Keratinocyte (primary cell): ENCODE data around the gene FAM53A. TPM values are rescaled to one million over a fixed set of nuclear protein-coding genes. Genes with fewer than 3 reads are reported as not detected.
"Not testable (repeated sequence)": the region's sequence is repeated elsewhere in the genome, so short reads cannot be mapped to it uniquely, and the experiment has no call there.

Experiments used
- DNase-seq: peaks from one replicate; pipeline ENCODE4 v3.0.0-alpha.2; 2011; ENCODE audit warnings: low read depth, missing footprints, low spot score
- FAIRE-seq: peaks from 2 replicates; lab custom pipeline; 2011; peaks lifted over from hg19 to GRCh38; lab: Jason Lieb, UNC
- H2AFZ ChIP-seq: 2 replicates; pipeline ENCODE4 v1.6.0; 2012; ENCODE audit warnings: low read length, control low read depth, inconsistent platforms; ENCODE audit not compliant: control insufficient read depth
- H3K27ac ChIP-seq: 2 replicates; pipeline ENCODE4 v1.5.1; 2011; ENCODE audit warnings: low read length; ENCODE audit not compliant: control insufficient read depth, insufficient read depth
- H3K27me3 ChIP-seq: 3 replicates; pipeline ENCODE4 v1.6.0; 2011; ENCODE audit warnings: low read length; ENCODE audit not compliant: control insufficient read depth, insufficient read depth; ENCODE audit errors: extremely low read depth
- H3K36me3 ChIP-seq, 2 experiments: 2 replicates in 1 of 2; 3 replicates in 1 of 2; pipeline ENCODE4 v1.5.1; 2011; ENCODE audit warnings: low read length in 2 of 2, mild to moderate bottlenecking in 1 of 2; ENCODE audit not compliant: control insufficient read depth in 2 of 2, insufficient read depth in 2 of 2; ENCODE audit errors: extremely low read depth in 1 of 2
- H3K4me1 ChIP-seq: 3 replicates; pipeline ENCODE4 v1.5.1; 2011; ENCODE audit warnings: low read length; ENCODE audit not compliant: control insufficient read depth, insufficient read depth; ENCODE audit errors: extremely low read depth
- H3K4me2 ChIP-seq: 3 replicates; pipeline ENCODE4 v1.6.0; 2011; ENCODE audit warnings: low read depth, low read length; ENCODE audit not compliant: control insufficient read depth, insufficient read depth; ENCODE audit errors: extremely low read depth
- H3K4me3 ChIP-seq, 3 experiments: fragments of 200-600 bp in 1 of 3; sonication (generic) in 1 of 3; 2 replicates in 2 of 3; 3 replicates in 1 of 3; pipeline ENCODE4 v1.5.1; 2011 to 2016; ENCODE audit warnings: low read length in 3 of 3, mild to moderate bottlenecking in 3 of 3, control low read depth in 2 of 3, inconsistent platforms in 1 of 3, low read depth in 1 of 3, mixed read lengths in 1 of 3, mixed run types in 1 of 3, moderate library complexity in 1 of 3; ENCODE audit not compliant: control insufficient read depth in 2 of 3, insufficient read depth in 2 of 3; ENCODE audit errors: extremely low read depth in 1 of 3
- H3K79me2 ChIP-seq: 2 replicates; pipeline ENCODE4 v1.6.0; 2012; ENCODE audit warnings: low read length; ENCODE audit not compliant: control insufficient read depth, insufficient read depth
- H3K9ac ChIP-seq: 3 replicates; pipeline ENCODE4 v1.6.0; 2011; ENCODE audit warnings: low read length; ENCODE audit not compliant: control insufficient read depth, insufficient read depth; ENCODE audit errors: extremely low read depth
- H3K9me1 ChIP-seq: 3 replicates; pipeline ENCODE4 v1.6.0; 2011; ENCODE audit warnings: low read length; ENCODE audit not compliant: control insufficient read depth, insufficient read depth; ENCODE audit errors: extremely low read depth
- H3K9me3 ChIP-seq: 2 replicates; pipeline ENCODE4 v1.5.1; 2012; ENCODE audit warnings: low read depth, low read length; ENCODE audit not compliant: control insufficient read depth
- H4K20me1 ChIP-seq: 3 replicates; pipeline ENCODE4 v1.6.0; 2011; ENCODE audit warnings: low read length; ENCODE audit not compliant: control insufficient read depth, insufficient read depth; ENCODE audit errors: extremely low read depth
- EZH2 ChIP-seq: IDR thresholded peaks from one replicate; pipeline ENCODE4 v1.6.1; 2012; ENCODE audit warnings: inconsistent platforms, mild to moderate bottlenecking, low read length, moderate library complexity
- dilution Hi-C: fragments of 300-500 bp; cut with MboI; formaldehyde crosslinking; loops from one replicate; pipeline ENCODE4 v1.7.0; 2020; ENCODE audit warnings: low sequenced_read_pairs; ENCODE audit not compliant: extremely low pct_ligation_motif_present
- polyA plus RNA-seq, 5 experiments: library from polyadenylated mRNA; depleted of rRNA in 3 of 5; stranded (reverse) in 3 of 5; stranded (forward) in 1 of 5; unstranded in 1 of 5; fragments of >200 nt; gene quantifications; 1 replicate in 1 of 5; 2 replicates in 3 of 5; 3 replicates in 1 of 5; pipeline versions ENCODE4 v1.2.1 to v1.2.3, GENCODE V29; 2011 to 2012; ENCODE audit warnings: missing spikeins in 2 of 5, low read depth in 1 of 5, low replicate concordance in 1 of 5
- TF ChIP-seq, protein P1 (sequence below), 3 experiments: IDR thresholded peaks in 1 of 3; conservative IDR thresholded peaks in 1 of 3; optimal IDR thresholded peaks in 1 of 3; 2 replicates in 2 of 3; 3 replicates in 1 of 3; pipeline versions ENCODE3 to v1.5.1; 2011; ENCODE audit warnings: low read length in 3 of 3, mild to moderate bottlenecking in 3 of 3, moderate library complexity in 2 of 3, control low read depth in 1 of 3, inconsistent platforms in 1 of 3; ENCODE audit not compliant: insufficient read depth in 2 of 3; ENCODE audit errors: extremely low read depth in 1 of 3

FAM53A gene
- polyA plus RNA-seq, 1 donor (not counting 4 experiments of a cell fraction or from before 2014, with no cell fraction given), result 0.50 TPM

DNA sequence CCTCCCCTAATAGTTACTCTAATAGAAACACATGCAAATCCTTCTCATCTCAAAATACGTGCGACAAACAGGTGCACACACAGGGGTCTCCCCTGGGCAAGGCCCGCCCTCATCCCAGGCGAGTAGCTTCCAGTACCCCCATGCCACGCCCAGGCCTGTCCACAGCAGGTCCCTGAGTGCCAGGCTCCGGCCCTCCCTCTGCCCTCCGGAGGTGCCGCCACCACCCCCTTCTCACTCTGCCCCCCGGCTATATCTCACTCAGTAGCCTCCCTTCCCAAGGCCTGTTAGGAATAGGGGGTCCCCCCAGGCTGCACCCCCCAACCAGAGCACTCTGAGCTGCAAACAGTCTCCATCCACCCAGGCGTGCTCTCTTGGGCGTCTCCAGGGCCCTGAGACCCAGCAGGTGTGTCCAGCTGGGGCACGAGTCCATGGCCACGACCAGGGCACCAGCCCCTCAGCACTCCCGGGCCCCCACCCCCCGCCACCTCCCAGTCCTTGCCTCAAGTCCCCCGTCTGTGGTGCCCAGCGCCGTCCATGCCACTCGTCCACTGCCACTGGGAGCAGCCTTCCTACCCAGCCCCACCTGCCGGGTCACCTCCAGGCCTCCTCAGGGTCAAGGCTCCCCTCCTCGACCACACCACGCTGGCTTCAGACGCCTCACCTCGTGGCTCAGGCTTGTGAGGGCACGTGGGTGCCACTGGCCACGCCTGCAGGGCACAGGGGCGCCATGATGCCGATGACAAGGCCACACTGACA is 41.7 kb downstream of the FAM53A start:
- Histone ChIP-seq H3K4me1 (peaks cover 6% of the 10 kb centered on the region), H3K27me3 (no peaks in the 10 kb centered on the region), H3K9ac (no peak overlapping the region), H3K9me3 (no peaks in the 10 kb centered on the region), H2AFZ (no peak overlapping the region), H4K20me1 (no peaks in the 10 kb centered on the region), H3K27ac (no peak overlapping the region), H3K4me3 (no peak overlapping the region), H3K79me2 (no peaks in the 10 kb centered on the region), H3K9me1 (no peaks in the 10 kb centered on the region), H3K4me2 (no peak overlapping the region), H3K36me3 (no peaks in the 10 kb centered on the region)
- DNase-seq, result no peak
- no peak for TF ChIP-seq EZH2
- TF ChIP-seq, protein P1, sequence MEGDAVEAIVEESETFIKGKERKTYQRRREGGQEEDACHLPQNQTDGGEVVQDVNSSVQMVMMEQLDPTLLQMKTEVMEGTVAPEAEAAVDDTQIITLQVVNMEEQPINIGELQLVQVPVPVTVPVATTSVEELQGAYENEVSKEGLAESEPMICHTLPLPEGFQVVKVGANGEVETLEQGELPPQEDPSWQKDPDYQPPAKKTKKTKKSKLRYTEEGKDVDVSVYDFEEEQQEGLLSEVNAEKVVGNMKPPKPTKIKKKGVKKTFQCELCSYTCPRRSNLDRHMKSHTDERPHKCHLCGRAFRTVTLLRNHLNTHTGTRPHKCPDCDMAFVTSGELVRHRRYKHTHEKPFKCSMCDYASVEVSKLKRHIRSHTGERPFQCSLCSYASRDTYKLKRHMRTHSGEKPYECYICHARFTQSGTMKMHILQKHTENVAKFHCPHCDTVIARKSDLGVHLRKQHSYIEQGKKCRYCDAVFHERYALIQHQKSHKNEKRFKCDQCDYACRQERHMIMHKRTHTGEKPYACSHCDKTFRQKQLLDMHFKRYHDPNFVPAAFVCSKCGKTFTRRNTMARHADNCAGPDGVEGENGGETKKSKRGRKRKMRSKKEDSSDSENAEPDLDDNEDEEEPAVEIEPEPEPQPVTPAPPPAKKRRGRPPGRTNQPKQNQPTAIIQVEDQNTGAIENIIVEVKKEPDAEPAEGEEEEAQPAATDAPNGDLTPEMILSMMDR (optimal IDR thresholded peaks at IDR 0.05 in 1 of 3, IDR thresholded peaks at IDR 0.05 in 1 of 3, conservative IDR thresholded peaks at IDR 0.05 in 1 of 3; ENCODE audit: extremely low read depth in 1 of 3, insufficient read depth in 2 of 3, low read length in 3 of 3), result no peak
- FAIRE-seq, result no peak
- dilution Hi-C loops, result loop anchor here (25.0 kb wide), 1 partner anchor 230 kb away; the partner anchor contains the start of gene NKX1-1

DNA sequence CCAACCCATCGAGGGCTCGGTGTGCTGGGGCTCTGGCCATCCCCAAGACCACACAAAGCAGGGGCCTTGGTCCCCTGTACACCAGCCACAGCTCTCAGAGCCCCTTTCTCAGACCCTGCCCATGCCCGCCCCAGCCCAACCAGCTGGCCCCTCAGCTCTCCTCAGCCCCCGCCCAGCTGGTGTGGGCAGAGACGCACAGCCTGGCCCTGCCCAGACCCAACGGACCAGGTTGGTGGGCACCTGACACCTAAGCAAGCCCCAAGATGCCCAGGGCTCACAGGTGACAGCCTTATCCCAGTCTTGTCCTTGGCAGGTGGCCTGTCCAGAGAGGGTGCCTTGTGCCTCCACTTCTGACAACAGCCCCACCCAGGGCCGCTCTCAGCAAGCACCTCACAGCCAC is 42.4 kb downstream of the FAM53A start:
- Histone ChIP-seq H3K9me1 (no peaks in the 10 kb centered on the region), H3K9me3 (no peaks in the 10 kb centered on the region), H3K4me3 (no peak overlapping the region), H3K27ac (no peak overlapping the region), H3K4me2 (no peak overlapping the region), H3K27me3 (no peaks in the 10 kb centered on the region), H3K4me1 (peaks cover 6% of the 10 kb centered on the region), H3K36me3 (no peaks in the 10 kb centered on the region), H2AFZ (no peak overlapping the region), H4K20me1 (no peaks in the 10 kb centered on the region), H3K9ac (no peak overlapping the region), H3K79me2 (no peaks in the 10 kb centered on the region)
- TF ChIP-seq, protein P1 (optimal IDR thresholded peaks at IDR 0.05 in 1 of 3, IDR thresholded peaks at IDR 0.05 in 1 of 3, conservative IDR thresholded peaks at IDR 0.05 in 1 of 3; ENCODE audit: extremely low read depth in 1 of 3, insufficient read depth in 2 of 3, low read length in 3 of 3), result no peak
- TF ChIP-seq EZH2, result no peak
- no peak for FAIRE-seq
- dilution Hi-C loops, result loop anchor here (25.0 kb wide), 1 partner anchor 229 kb away; the partner anchor contains the start of gene NKX1-1
- DNase-seq, result no peak

DNA sequence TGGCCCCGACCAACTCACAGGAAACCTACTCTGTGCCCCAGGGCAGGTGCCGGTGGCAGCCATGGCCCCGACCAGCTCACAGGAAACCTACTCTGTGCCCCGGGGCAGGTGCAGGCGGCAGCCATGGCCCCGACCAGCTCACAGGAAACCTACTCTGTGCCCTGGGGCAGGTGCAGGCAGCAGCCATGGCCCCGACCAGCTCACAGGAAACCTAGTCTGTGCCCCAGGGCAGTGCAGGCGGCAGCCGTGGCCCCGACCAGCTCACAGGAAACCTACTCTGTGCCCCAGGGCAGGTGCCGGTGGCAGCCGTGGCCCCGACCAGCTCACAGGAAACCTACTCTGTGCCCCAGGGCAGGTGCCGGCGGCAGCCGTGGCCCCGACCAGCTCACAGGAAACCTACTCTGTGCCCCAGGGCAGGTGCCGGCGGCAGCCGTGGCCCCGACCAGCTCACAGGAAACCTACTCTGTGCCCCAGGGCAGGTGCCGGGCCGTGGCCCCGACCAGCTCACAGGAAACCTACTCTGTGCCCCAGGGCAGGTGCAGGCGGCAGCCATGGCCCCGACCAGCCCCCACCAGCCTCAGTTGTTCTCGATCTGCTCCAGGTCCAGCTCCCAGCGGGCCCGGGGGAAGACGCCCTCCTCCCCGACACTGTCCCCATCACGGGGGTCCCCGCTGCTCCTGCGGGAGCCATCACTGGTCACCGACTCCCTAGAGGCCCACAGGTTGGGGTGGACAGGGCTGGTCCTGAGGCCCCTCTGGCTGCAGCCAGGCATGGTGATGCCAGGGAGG is 43.2 kb downstream of the FAM53A start:
- not testable (repeated sequence) for H4K20me1 ChIP-seq, H3K4me1 ChIP-seq, H3K79me2 ChIP-seq, H2AFZ ChIP-seq, H3K9me1 ChIP-seq, H3K9ac ChIP-seq, DNase-seq, H3K27ac ChIP-seq, FAIRE-seq, H3K36me3 ChIP-seq, H3K27me3 ChIP-seq, H3K4me3 ChIP-seq, H3K9me3 ChIP-seq, H3K4me2 ChIP-seq
- dilution Hi-C loops, result loop anchor here (25.0 kb wide), 1 partner anchor 229 kb away; the partner anchor contains the start of gene NKX1-1
